GM23338 (cell line): ENCODE data around the gene DOCK10. TPM values are rescaled to one million over a fixed set of nuclear protein-coding genes. Genes with fewer than 3 reads are reported as not detected.

Experiments used
- ATAC-seq: fragments of 200-7000 bp; cut with Tn5 transposase; 3 replicates; pipeline ENCODE4 v1.9.1; 2020
- DNase-seq: peaks from one replicate; pipeline ENCODE4 v3.0.0-alpha.2; 2015; ENCODE audit warnings: low spot score
- H2AFZ ChIP-seq: fragments of 200-600 bp; sonication (generic); 2 replicates; pipeline ENCODE4 v1.8.0; 2016; ENCODE audit warnings: antibody characterized with exemption, mild to moderate bottlenecking, moderate library complexity
- H3F3A ChIP-seq: fragments of 200-600 bp; sonication (generic); replicated peaks from 2 replicates; pipeline ENCODE4 v1.8.0; 2017; ENCODE audit warnings: antibody characterized with exemption, mixed run types, low read depth
- H3K27ac ChIP-seq: fragments of 200-600 bp; sonication (generic); 2 replicates; pipeline ENCODE4 v1.6.1; 2016; ENCODE audit warnings: low read depth
- H3K27me3 ChIP-seq: fragments of 200-600 bp; sonication (generic); 2 replicates; pipeline ENCODE4 v1.8.0; 2016; ENCODE audit warnings: mild to moderate bottlenecking, mixed run types, moderate library complexity; ENCODE audit not compliant: insufficient read depth
- H3K36me3 ChIP-seq: fragments of 200-600 bp; sonication (generic); 2 replicates; pipeline ENCODE4 v1.8.0; 2016; ENCODE audit warnings: mild to moderate bottlenecking; ENCODE audit not compliant: insufficient read depth
- H3K4me1 ChIP-seq: fragments of 200-600 bp; sonication (generic); 2 replicates; pipeline ENCODE4 v1.8.0; 2016; ENCODE audit warnings: mild to moderate bottlenecking, moderate library complexity; ENCODE audit not compliant: insufficient read depth
- H3K4me2 ChIP-seq: fragments of 200-600 bp; sonication (generic); 2 replicates; pipeline ENCODE4 v1.7.1; 2017; ENCODE audit warnings: mixed run types
- H3K4me3 ChIP-seq: fragments of 200-600 bp; sonication (generic); 2 replicates; pipeline ENCODE4 v1.6.1; 2016; ENCODE audit warnings: mixed run types
- H3K79me2 ChIP-seq: fragments of 200-600 bp; sonication (generic); replicated peaks from 2 replicates; pipeline ENCODE4 v1.8.0; 2017; ENCODE audit warnings: mild to moderate bottlenecking; ENCODE audit not compliant: insufficient read depth
- H3K9me2 ChIP-seq: fragments of 200-600 bp; sonication (generic); 2 replicates; pipeline ENCODE4 v1.8.0; 2017; ENCODE audit not compliant: insufficient read depth
- H4K20me1 ChIP-seq: fragments of 200-600 bp; sonication (generic); replicated peaks from 2 replicates; pipeline ENCODE4 v1.8.0; 2017; ENCODE audit warnings: mild to moderate bottlenecking; ENCODE audit not compliant: insufficient read depth
- H3K27ac Mint-ChIP-seq: 2 replicates; pipeline ENCODE4 v1.8.0; 2020; ENCODE audit warnings: inconsistent platforms, mild to moderate bottlenecking, moderate library complexity, mixed read lengths
- H3K27me3 Mint-ChIP-seq: 3 replicates; pipeline ENCODE4 v1.8.0; 2022; ENCODE audit warnings: low read depth, mild to moderate bottlenecking, moderate library complexity, mixed read lengths, inconsistent platforms; ENCODE audit not compliant: insufficient read depth, poor library complexity
- H3K36me3 Mint-ChIP-seq: 3 replicates; pipeline ENCODE4 v1.8.0; 2021; ENCODE audit warnings: low read depth, mild to moderate bottlenecking, inconsistent platforms, moderate library complexity, mixed read lengths
- H3K4me1 Mint-ChIP-seq: 3 replicates; pipeline ENCODE4 v1.8.0; 2020; ENCODE audit warnings: mild to moderate bottlenecking, inconsistent platforms, mixed read lengths
- H3K4me3 Mint-ChIP-seq: 3 replicates; pipeline ENCODE4 v1.8.0; 2021; ENCODE audit warnings: moderate library complexity, mild to moderate bottlenecking, inconsistent platforms, mixed read lengths
- H3K9me3 Mint-ChIP-seq: 3 replicates; pipeline ENCODE4 v1.8.0; 2020; ENCODE audit warnings: moderate library complexity, mild to moderate bottlenecking, inconsistent platforms, mixed read lengths
- CTCF ChIP-seq, 2 experiments: fragments of 200-600 bp in 1 of 2; sonication (generic) in 1 of 2; conservative IDR thresholded peaks; 2 replicates each; pipeline versions ENCODE4 v1.5.1 to v1.6.1; 2016 to 2017; ENCODE audit warnings: antibody characterized with exemption in 2 of 2, low read depth in 2 of 2, mild to moderate bottlenecking in 2 of 2, moderate library complexity in 1 of 2
- EZH2phosphoT487 ChIP-seq: fragments of 200-600 bp; sonication (generic); IDR thresholded peaks from one replicate; pipeline ENCODE4 v1.8.1; 2018; ENCODE audit warnings: antibody characterized with exemption; ENCODE audit not compliant: unreplicated experiment
- POLR2AphosphoS5 ChIP-seq: IDR thresholded peaks from 2 replicates; pipeline ENCODE4 v1.6.1; 2016; ENCODE audit warnings: antibody characterized with exemption, low read depth
- STAT1 ChIP-seq: IDR thresholded peaks from one replicate; pipeline ENCODE4 v1.6.1; 2016; ENCODE audit warnings: antibody characterized with exemption; ENCODE audit not compliant: unreplicated experiment
- ZNF331 ChIP-seq: fragments of 250-450 bp; sonication (Bioruptor Pico); IDR thresholded peaks from 2 replicates; pipeline ENCODE4 v1.5.0; 2020; ENCODE audit warnings: low read depth, mild to moderate bottlenecking, moderate library complexity
- ZNF462 ChIP-seq: fragments of 250-450 bp; sonication (Bioruptor Pico); IDR thresholded peaks from 2 replicates; pipeline ENCODE4 v1.5.0; 2020; ENCODE audit warnings: mild to moderate bottlenecking, moderate library complexity
- microRNA-seq: library from miRNA; unstranded; fragments of <30 nt; microRNA quantifications from one replicate; pipeline ENCODE4, GENCODE V29; 2017
- polyA plus RNA-seq: library from polyadenylated mRNA; unstranded; fragments of >200 nt; fragmentation: Nextera tagmentation; extraction: Ambion mirVana; gene quantifications from 2 replicates; pipeline ENCODE4 v1.2.1, GENCODE V29; 2016
- small RNA-seq: library from RNA; depleted of rRNA; stranded (forward); fragments of <200 nt; gene quantifications from one replicate; pipeline ENCODE3, GENCODE V24; 2014; ENCODE audit warnings: low replicate concordance
- total RNA-seq: library from RNA; depleted of rRNA; stranded (reverse); fragments of >200 nt; shearing (Covaris generic); gene quantifications from 2 replicates; pipeline ENCODE4 v1.2.3, GENCODE V29; 2014

The DOCK10 gene
- total and polyA plus RNA-seq, 2 experiments from 2014 or later = 1.0 to 1.7 TPM

DNA sequence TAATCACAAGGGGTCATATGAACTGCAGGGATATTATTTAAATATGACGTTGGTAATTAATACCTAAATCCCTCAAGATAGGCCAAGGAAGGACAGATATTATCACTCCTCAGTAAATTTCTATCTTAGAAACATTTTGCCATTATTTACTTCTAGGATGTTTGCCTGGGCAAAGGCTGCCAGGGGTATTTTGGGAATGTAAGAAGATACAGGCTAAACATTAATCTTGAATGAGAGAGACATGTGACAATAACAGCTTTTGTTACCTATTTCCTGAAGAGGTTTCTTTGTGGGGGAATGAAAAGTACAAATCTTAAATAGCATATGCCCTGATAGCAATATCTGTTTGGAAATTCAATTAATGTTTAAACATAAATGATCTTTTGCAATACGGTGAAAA is 325.3 kb downstream of the DOCK10 start (continued):
- TF ChIP-seq ZNF462 (CRISPR knock-in tag) = no peak
- TF ChIP-seq ZNF331 (CRISPR knock-in tag) = no peak
- TF ChIP-seq CTCF (conservative IDR thresholded peaks at IDR 0.05; ENCODE audit: low read depth in 2 of 2) = no peak
- no peak for TF ChIP-seq POLR2AphosphoS5
- TF ChIP-seq STAT1 = no peak

DNA sequence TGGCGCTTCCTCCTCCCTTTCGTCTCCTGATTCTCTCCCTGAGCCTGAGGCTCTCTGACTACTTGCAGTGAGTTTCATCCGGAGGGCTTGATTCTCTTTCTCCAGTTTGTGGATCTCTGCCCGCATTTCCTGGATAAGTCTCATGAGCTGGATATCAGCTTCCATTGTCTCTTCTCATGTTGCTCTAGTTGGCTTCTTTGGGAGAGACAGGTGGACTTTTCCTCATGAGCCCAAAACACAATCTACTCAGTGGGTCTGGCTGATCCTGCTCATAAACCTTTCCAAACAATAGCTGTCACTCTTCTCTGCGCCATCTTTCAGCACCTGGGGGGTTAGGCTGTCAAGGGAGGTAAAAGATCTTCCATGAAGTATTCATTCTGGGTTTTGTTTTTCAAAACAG is 326.1 kb downstream of the DOCK10 start, which contains the start of gene CCDC195:
Gene CCDC195, minus strand, starts transcription at position 165 of the 400 bp plus-strand sequence. Its CDS starts 0 bp downstream, at position 165.
- H3K27ac ChIP-seq = no peak within 1 kb of the TSS
- H3K36me3 Mint-ChIP-seq = 0 out of 3 replicates have a peak, but pooled peaks cover 2% of the 10 kb centered on the region
- H3K79me2 ChIP-seq = no peaks in the 10 kb centered on the region
- no peaks in the 10 kb centered on the region for H3K36me3 ChIP-seq
- no peak for TF ChIP-seq EZH2phosphoT487
- no peak within 1 kb of the TSS for H3K4me2 ChIP-seq
- no peaks in the 10 kb centered on the region for H3K27me3 Mint-ChIP-seq
- no peak within 1 kb of the TSS for H3K27ac Mint-ChIP-seq
- no peaks in the 10 kb centered on the region for H3K4me1 Mint-ChIP-seq
- peak within 1 kb of the TSS; percentile 49; the same call in 1 of the 2 replicates for H2AFZ ChIP-seq
- H3K4me1 ChIP-seq = no peaks in the 10 kb centered on the region
- H3K27me3 ChIP-seq = no peaks in the 10 kb centered on the region
- H3F3A ChIP-seq = no peaks in the 10 kb centered on the region
- DNase-seq (no peak), ATAC-seq (no peak)
- peaks cover 10% of the 10 kb centered on the region; the same call in 1 of the 3 replicates for H3K9me3 Mint-ChIP-seq
- H3K4me3 Mint-ChIP-seq = no peak within 1 kb of the TSS
- no peak within 1 kb of the TSS for H3K4me3 ChIP-seq
- H3K9me2 ChIP-seq = no peaks in the 10 kb centered on the region
- H4K20me1 ChIP-seq = no peaks in the 10 kb centered on the region

Small RNA genes lying within 50 kb of the gene (microRNA-seq; reads per million reads assigned to microRNA genes)
- gene MIR4439 = not detected

Small RNA genes lying within 50 kb of the gene (small RNA-seq; reads per million reads assigned to genes)
- gene MIR4439 = not detected
